ENCODE measurements around the gene KIF18B.

Gene KIF18B

GRCh38 chr17:44903012-44903685 lies 44.4 kb downstream of the KIF18B start:
- H3K9me3 ChIP-seq (ENCODE audit: severe bottlenecking), result no peaks in the 10 kb centered on the region
- H3K4me3 ChIP-seq (ENCODE audit: severe bottlenecking), result no peak overlapping the region
- ATAC-seq (ENCODE audit: low read depth) (no peak), DNase-seq (ENCODE audit: low spot score) (no peak)
- H3K4me1 ChIP-seq (ENCODE audit: insufficient read depth, poor library complexity, severe bottlenecking), result peaks cover 34% of the 10 kb centered on the region
- no peaks in the 10 kb centered on the region for H3K27me3 ChIP-seq (ENCODE audit: insufficient read depth, poor library complexity, severe bottlenecking)
- no peaks in the 10 kb centered on the region for H3K36me3 ChIP-seq (ENCODE audit: low read depth)
- H3K27ac ChIP-seq (ENCODE audit: poor library complexity, severe bottlenecking), result no peak overlapping the region
- TF ChIP-seq, protein P1, sequence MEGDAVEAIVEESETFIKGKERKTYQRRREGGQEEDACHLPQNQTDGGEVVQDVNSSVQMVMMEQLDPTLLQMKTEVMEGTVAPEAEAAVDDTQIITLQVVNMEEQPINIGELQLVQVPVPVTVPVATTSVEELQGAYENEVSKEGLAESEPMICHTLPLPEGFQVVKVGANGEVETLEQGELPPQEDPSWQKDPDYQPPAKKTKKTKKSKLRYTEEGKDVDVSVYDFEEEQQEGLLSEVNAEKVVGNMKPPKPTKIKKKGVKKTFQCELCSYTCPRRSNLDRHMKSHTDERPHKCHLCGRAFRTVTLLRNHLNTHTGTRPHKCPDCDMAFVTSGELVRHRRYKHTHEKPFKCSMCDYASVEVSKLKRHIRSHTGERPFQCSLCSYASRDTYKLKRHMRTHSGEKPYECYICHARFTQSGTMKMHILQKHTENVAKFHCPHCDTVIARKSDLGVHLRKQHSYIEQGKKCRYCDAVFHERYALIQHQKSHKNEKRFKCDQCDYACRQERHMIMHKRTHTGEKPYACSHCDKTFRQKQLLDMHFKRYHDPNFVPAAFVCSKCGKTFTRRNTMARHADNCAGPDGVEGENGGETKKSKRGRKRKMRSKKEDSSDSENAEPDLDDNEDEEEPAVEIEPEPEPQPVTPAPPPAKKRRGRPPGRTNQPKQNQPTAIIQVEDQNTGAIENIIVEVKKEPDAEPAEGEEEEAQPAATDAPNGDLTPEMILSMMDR (IDR thresholded peaks at IDR 0.05; ENCODE audit: poor library complexity, severe bottlenecking), result no peak

DNA sequence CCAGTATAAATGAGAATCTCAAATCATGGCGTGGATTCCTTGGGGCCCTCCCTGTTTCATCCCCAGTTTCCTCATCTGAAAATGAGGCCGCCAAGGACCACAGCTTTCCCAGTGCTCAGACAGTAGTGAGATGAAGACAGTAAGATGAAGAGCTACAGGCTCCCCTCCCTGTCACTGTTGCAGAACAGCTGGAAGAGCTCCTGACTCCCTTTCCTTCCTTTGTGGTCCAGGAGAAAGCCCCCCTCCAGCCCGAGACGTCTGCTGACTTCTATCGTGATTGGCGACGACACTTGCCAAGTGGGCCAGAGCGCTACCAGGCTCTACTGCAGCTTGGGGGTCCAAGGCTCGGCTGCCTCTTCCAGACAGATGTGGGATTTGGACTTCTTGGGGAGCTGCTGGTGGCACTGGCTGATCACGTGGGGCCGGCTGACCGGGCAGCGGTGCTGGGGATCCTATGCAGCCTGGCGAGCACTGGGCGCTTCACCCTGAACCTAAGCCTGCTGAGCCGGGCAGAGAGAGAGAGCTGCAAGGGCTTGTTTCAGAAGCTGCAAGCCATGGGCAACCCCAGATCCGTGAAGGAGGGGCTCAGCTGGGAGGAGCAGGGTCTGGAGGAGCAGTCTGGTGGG lies 45.3 kb downstream of the KIF18B start:
- ATAC-seq (ENCODE audit: low read depth) (no peak), DNase-seq (ENCODE audit: low spot score) (no peak)
- Histone ChIP-seq H3K4me1 (ENCODE audit: insufficient read depth, poor library complexity, severe bottlenecking) (peaks cover 34% of the 10 kb centered on the region), H3K9me3 (ENCODE audit: severe bottlenecking) (no peaks in the 10 kb centered on the region), H3K27me3 (ENCODE audit: insufficient read depth, poor library complexity, severe bottlenecking) (no peaks in the 10 kb centered on the region), H3K36me3 (ENCODE audit: low read depth) (peaks cover 8% of the 10 kb centered on the region), H3K27ac (ENCODE audit: poor library complexity, severe bottlenecking) (peak overlapping the region; percentile 82), H3K4me3 (ENCODE audit: severe bottlenecking) (no peak overlapping the region)
- TF ChIP-seq, protein P1 (IDR thresholded peaks at IDR 0.05; ENCODE audit: poor library complexity, severe bottlenecking), result no peak

- DNase-seq (ENCODE audit: low spot score), result no peak
- H3K9me3 ChIP-seq (ENCODE audit: severe bottlenecking), result no peaks in the 10 kb centered on the region
- TF ChIP-seq, protein P1 (IDR thresholded peaks at IDR 0.05; ENCODE audit: poor library complexity, severe bottlenecking), result peak; percentile 51
- H3K4me3 ChIP-seq (ENCODE audit: severe bottlenecking), result no peak overlapping the region
- H3K4me1 ChIP-seq (ENCODE audit: insufficient read depth, poor library complexity, severe bottlenecking), result peaks cover 31% of the 10 kb centered on the region
- peaks cover 13% of the 10 kb centered on the region for H3K36me3 ChIP-seq (ENCODE audit: low read depth)
- ATAC-seq (ENCODE audit: low read depth), result no peak
- H3K27me3 ChIP-seq (ENCODE audit: insufficient read depth, poor library complexity, severe bottlenecking), result no peaks in the 10 kb centered on the region
- H3K27ac ChIP-seq (ENCODE audit: poor library complexity, severe bottlenecking), result peak overlapping the region; percentile 82
Measured at GRCh38 chr17:44901411-44901921, 46.1 kb downstream of the KIF18B start.

GRCh38 chr17:44900894-44901293 lies 46.7 kb downstream of the KIF18B start:
- TF ChIP-seq, protein P1 (IDR thresholded peaks at IDR 0.05; ENCODE audit: poor library complexity, severe bottlenecking), result no peak
- Histone ChIP-seq H3K27ac (ENCODE audit: poor library complexity, severe bottlenecking) (peak overlapping the region; percentile 82), H3K27me3 (ENCODE audit: insufficient read depth, poor library complexity, severe bottlenecking) (no peaks in the 10 kb centered on the region), H3K36me3 (ENCODE audit: low read depth) (peaks cover 19% of the 10 kb centered on the region), H3K4me3 (ENCODE audit: severe bottlenecking) (no peak overlapping the region), H3K4me1 (ENCODE audit: insufficient read depth, poor library complexity, severe bottlenecking) (peaks cover 25% of the 10 kb centered on the region), H3K9me3 (ENCODE audit: severe bottlenecking) (no peaks in the 10 kb centered on the region)
- DNase-seq (ENCODE audit: low spot score) (no peak), ATAC-seq (ENCODE audit: low read depth) (peak; percentile 47)

All from RWPE2 (cell line).